ENCODE results near the gene CLDN1.
A peak's percentile ranks its signal among the peaks of the same experiment; 100 is the strongest.

The CLDN1 gene

GRCh38 chr3:190325923-190326322 is 3.7 kb upstream of the CLDN1 start:
- no peak for TF ChIP-seq CTCF (IDR thresholded peaks at IDR 0.05; ENCODE audit: low read depth, low read length, missing control alignments)
- DNase-seq (ENCODE audit: extremely low read depth, low read depth): no peak
- no peak overlapping the region for H3K4me3 ChIP-seq (replicated peaks; ENCODE audit: low read depth, low read length)

GRCh38 chr3:190323246-190323626 is 990 bp upstream of the CLDN1 start:
- DNase-seq (ENCODE audit: extremely low read depth, low read depth): no peak
- TF ChIP-seq CTCF (IDR thresholded peaks at IDR 0.05; ENCODE audit: low read depth, low read length, missing control alignments): no peak
- no peak overlapping the region for H3K4me3 ChIP-seq (replicated peaks; ENCODE audit: low read depth, low read length)

- TF ChIP-seq CTCF (IDR thresholded peaks at IDR 0.05; ENCODE audit: low read depth, low read length, missing control alignments): no peak
- DNase-seq (ENCODE audit: extremely low read depth, low read depth): no peak
- peak overlapping the region; percentile 49 for H3K4me3 ChIP-seq (replicated peaks; ENCODE audit: low read depth, low read length)
Observed at GRCh38 chr3:190322604-190323245, 479 bp upstream of the CLDN1 start.

GRCh38 chr3:190320594-190321362 is 1.5 kb downstream of the CLDN1 start:
- H3K4me3 ChIP-seq (replicated peaks; ENCODE audit: low read depth, low read length): no peak overlapping the region
- TF ChIP-seq CTCF (IDR thresholded peaks at IDR 0.05; ENCODE audit: low read depth, low read length, missing control alignments): no peak
- DNase-seq (ENCODE audit: extremely low read depth, low read depth): no peak

- H3K4me3 ChIP-seq (replicated peaks; ENCODE audit: low read depth, low read length): no peak overlapping the region
- TF ChIP-seq CTCF (IDR thresholded peaks at IDR 0.05; ENCODE audit: low read depth, low read length, missing control alignments): no peak
- DNase-seq (ENCODE audit: extremely low read depth, low read depth): no peak
Observed at GRCh38 chr3:190319660-190320059, 2.6 kb downstream of the CLDN1 start.

GRCh38 chr3:190318666-190319065 is 3.6 kb downstream of the CLDN1 start:
- no peak overlapping the region for H3K4me3 ChIP-seq (replicated peaks; ENCODE audit: low read depth, low read length)
- no peak for TF ChIP-seq CTCF (IDR thresholded peaks at IDR 0.05; ENCODE audit: low read depth, low read length, missing control alignments)
- no peak for DNase-seq (ENCODE audit: extremely low read depth, low read depth)
